Retina (tissue), 1 donor: Measurements from ENCODE around the gene LMCD1.

ENCODE experiments used
- DNase-seq: peaks from one replicate; pipeline ENCODE4 v3.0.0-alpha.2; 2016

Gene LMCD1

GRCh38 chr3:8484409-8485140 lies 17.0 kb upstream of the LMCD1 start:
- DNase-seq: no peak

DNA sequence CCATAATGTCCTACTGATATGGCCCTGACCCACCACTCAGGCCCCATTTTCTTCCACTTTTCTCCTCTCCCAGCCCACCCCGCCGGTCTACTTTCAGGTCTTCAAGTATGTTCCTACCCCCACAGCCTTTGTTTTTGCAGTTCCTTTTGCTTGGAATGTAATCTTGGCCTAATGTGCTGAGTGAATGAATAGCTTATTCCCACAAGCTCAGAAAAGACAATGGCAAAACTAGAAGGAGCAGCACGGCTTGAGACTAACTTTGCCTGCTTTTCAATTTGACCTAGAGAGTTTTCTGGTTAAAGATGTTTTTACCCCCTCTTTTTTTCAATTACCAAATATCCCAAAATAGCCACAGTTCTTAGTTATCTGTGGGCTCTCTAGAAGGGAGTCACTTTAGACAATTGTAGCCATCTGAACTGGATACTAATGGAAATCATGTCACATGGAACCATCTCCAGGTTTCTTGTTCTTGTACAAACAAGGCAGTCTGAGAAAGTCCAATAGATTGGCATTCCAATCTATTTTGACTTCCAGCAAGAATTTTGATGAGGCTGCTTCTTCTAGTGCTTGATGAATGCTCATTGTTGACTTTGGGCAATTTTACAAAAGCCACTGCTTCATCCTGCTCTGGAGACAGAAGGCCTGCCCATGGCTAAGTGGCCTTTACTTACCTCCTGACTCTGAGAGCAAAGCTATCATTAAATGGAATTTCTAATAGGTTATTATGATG lies 16.3 kb upstream of the LMCD1 start:
- DNase-seq: no peak

DNA sequence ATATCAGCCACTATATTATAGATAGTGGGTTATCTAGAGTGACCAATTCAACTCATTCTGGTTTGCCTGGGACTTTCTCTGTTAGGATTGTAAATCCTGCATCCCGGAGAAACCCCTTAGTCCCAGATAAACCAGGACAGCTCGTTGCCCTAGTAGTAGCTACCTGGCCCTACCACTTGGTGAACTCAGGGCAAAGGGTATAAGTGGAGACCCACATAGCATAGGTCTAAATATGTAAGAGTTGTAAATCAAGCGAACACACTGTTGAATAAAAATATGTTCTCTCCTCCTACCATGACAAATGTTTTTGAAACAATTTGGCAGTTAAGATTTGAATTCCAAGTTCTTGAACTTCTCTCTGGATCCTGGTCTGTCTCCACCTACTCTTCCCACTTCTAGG lies 15.7 kb upstream of the LMCD1 start:
- DNase-seq: no peak

DNA sequence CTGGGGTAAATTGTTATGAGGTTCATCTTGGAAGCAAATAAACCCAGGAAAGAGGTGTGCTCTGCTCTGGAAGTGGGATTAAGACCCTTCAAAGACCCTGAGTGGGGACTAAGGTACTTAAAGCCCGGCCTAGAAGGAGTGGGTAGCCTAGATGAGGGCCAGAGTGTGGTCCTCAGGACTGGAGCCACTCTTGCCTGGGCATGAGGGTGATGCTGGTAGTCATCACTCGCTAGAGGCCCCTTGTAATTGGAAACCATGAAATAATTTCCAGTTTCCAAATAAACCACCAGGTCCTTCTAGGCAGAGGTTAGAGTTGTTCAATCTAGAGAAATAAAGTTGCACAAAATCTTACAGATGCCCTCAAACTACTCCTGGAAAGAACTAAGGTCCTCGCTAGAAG lies 15.2 kb upstream of the LMCD1 start:
- DNase-seq: no peak

GRCh38 chr3:8486936-8487335 lies 14.7 kb upstream of the LMCD1 start:
- no peak for DNase-seq

DNA sequence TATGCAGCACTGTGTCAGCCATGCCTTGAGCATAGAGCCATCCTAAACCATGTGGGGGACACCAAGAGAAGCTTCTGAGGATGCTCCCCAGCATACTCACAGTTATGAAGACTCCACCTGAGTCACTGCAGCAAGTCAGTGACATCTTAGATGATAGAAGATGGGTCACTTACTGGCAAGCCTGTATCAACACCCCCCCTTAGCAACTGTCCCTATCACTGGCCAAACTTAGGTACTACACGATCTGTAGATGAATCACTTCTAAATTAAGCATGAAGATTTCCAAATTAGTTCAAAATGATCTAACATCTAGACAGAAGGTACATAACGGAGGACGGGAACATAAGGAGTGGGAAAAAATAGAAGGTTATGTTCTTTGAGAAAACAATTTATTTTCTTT lies 13.2 kb upstream of the LMCD1 start:
- no peak for DNase-seq

DNA sequence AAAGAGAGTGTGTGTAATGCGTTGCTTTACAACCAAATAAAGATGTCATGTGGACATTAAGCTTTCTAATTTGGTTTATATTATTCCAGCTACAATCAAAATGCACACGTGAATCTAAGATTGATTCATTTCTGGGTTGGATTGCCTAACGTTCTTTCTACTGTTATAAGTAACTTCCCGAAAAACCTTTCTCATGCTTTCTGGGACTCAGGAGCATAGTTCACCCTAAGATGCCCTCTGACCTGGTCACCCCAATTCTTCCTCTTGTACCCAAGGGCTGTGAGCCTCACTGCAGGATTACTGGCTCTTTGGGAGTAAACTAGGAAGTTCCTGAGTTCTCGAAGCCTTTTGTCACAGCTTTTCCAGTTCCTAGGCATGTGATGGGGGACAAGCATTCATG lies 12.7 kb upstream of the LMCD1 start:
- no peak for DNase-seq

DNA sequence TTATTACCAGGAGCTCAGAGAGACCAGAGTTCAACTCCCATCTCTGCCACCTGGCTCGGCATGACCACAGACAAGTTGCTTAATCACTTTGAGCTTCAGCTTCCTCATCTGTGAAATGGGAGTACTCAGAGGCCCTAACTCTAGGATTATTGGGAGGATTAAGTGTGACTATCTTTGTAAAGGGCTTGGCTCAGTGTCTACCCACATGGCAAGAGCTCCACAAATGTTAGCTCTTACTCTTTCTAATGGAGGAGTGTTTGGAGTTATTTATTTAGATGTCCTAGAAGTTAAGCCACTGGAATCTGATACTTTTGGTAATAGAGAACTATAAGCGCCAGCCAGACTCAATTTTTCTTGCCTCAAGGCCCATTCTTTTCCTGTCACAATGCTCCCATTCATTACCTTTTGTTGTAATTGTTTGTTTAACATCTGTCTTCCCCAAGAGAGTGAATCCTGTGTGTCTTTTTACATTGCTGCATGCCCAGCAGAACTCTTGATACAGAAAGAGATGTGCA lies 12.3 kb upstream of the LMCD1 start:
- no peak for DNase-seq

- DNase-seq: no peak
These were observed 11.5 kb upstream of the LMCD1 start for GRCh38 chr3:8490079-8490552.

GRCh38 chr3:8491271-8492144 lies 10.1 kb upstream of the LMCD1 start:
- no peak for DNase-seq

GRCh38 chr3:8492744-8493511 lies 8.7 kb upstream of the LMCD1 start:
- DNase-seq: no peak

- no peak for DNase-seq
These were observed 7.9 kb upstream of the LMCD1 start for GRCh38 chr3:8493744-8494143.

GRCh38 chr3:8494327-8494726 lies 7.3 kb upstream of the LMCD1 start:
- peak; percentile 43 for DNase-seq

- no peak for DNase-seq
These were observed 4.0 kb upstream of the LMCD1 start for GRCh38 chr3:8497582-8497981.

DNA sequence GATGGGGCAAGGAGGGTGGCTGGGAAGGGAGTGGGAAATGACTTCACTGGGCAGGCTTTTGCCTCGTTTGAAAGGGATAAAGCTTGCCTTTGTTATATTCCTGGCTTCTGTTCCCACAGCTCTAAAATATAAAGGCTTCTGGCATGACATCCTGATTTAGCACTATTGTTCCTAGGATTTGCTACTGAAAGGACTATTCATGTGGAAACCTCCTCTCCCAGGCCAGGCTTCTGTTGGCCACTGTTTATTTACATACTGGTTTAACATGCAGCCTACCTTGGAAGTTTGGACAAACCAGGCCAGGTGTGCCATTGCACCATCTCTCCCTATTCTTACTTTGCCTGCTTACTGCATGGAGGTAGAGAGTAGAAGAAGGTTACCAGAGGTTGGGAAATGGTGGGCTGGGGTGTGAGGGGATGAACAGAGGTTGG lies 2.4 kb upstream of the LMCD1 start:
- DNase-seq: no peak

GRCh38 chr3:8500319-8500988 lies 1.2 kb upstream of the LMCD1 start:
- DNase-seq: peak; percentile 53

GRCh38 chr3:8500989-8501370 lies 643 bp upstream of the LMCD1 start:
- DNase-seq: no peak

DNA sequence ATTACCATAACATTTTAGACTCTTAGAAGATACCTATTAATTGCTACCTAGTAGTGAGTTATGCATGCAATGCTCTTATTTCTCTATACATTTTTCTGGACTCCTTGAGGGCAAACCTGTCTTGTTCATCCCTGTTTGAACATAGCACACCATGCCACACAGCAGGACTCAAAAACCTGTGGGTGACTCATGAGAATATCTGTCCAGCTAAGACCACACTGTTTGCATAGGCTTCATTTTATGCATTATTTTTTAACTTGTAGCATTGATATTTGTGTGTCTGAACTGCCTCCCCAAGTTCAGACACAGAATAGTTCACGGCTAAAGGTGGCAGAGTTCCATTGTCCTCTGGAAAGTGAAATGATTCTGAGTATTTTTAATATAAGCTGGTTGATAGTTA lies 1.8 kb downstream of the LMCD1 start:
- DNase-seq: no peak

GRCh38 chr3:8503871-8504610 lies 2.4 kb downstream of the LMCD1 start:
- no peak for DNase-seq

DNA sequence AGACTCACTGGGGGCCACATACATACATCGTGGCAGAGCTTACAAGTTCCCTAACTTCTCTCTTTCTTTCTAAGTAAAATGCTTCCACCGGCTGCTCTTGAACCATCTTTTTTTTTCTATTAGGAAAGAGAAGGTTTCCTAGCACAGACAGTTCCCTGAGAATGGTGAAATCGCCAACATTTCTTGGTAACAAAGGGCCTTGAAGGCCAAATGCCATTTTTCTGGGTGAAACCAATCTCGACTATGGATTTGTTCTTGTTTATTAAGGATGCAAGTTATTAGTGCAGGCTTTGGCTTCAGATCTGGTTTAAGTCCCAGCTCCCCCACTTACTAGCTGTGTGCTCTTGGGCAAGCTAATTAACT lies 3.0 kb downstream of the LMCD1 start:
- DNase-seq: no peak

DNA sequence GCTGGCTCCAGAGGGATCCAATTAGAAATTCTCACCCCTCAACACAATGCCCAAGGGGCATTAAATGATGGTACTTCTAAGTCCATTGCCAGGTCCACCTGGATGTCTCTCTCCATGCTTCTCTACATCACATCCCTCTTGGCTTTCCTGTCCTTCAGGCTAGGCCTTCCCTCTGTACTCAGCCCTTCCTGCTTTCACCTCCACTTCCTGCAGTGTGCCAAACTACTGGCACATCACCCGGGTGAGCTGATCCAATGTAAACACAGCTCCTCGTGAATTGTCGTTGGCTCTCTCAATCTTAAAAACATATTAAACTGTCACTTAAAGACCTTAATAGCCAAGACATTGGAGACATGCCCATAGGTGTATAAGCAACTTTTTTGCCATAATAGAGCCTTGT lies 4.0 kb downstream of the LMCD1 start:
- DNase-seq: no peak
